SK-N-MC (cell line): ENCODE data around the gene CEACAM19.

Experiments
- EZH2 ChIP-seq: fragments of 200-600 bp; sonication (generic); IDR thresholded peaks from one replicate; pipeline ENCODE4 v1.6.1; 2017; ENCODE audit warnings: antibody characterized with exemption
- POLR2AphosphoS5 ChIP-seq: IDR thresholded peaks from 2 replicates; pipeline ENCODE4 v1.6.1; 2012; ENCODE audit warnings: mild to moderate bottlenecking, low read depth, low read length, borderline replicate concordance

GRCh38 chr19:44677019-44677811 is 5.9 kb downstream of the CEACAM19 start:
- TF ChIP-seq EZH2: no peak
- TF ChIP-seq POLR2AphosphoS5: no peak
